B cell (primary cell): ENCODE results near the gene LIPA. TPM values are rescaled to one million over a fixed set of nuclear protein-coding genes. Genes with fewer than 3 reads are reported as not detected.

Experiments used
- ATAC-seq: fragments of 200-7000 bp; cut with Tn5 transposase; one replicate; pipeline ENCODE4 v1.10.0; 2021; ENCODE audit warnings: low read depth, mild to moderate bottlenecking, moderate number of reproducible peaks, moderate library complexity
- CTCF ChIA-PET: fragments of 350-600 bp; sonication (Branson Sonifier 250); formaldehyde crosslinking; loops from one replicate; lab custom pipeline; 2021; ENCODE audit warnings: antibody characterized with exemption, inconsistent platforms; lab: Charles Lee
- POLR2A ChIA-PET: fragments of 350-600 bp; sonication (Branson Sonifier 250); formaldehyde crosslinking; loops from one replicate; lab custom pipeline; 2021; ENCODE audit warnings: antibody characterized with exemption; lab: Charles Lee
- DNase-seq: peaks from one replicate; pipeline ENCODE4 v3.0.0; 2013
- H2AFZ ChIP-seq: 2 replicates; pipeline ENCODE4 v1.6.1; 2012; ENCODE audit warnings: mild to moderate bottlenecking, low read depth, low read length; ENCODE audit not compliant: insufficient read depth, poor library complexity, severe bottlenecking
- H3K27ac ChIP-seq, 2 donors: 1 replicate in 1 of 2; 2 replicates in 1 of 2; pipeline ENCODE4 v1.5.1; 2012 to 2013; ENCODE audit warnings: low read length in 2 of 2, mild to moderate bottlenecking in 2 of 2, moderate library complexity in 1 of 2
- H3K27me3 ChIP-seq, 4 experiments: fragments of 200-600 bp in 1 of 4; sonication (generic) in 1 of 4; replicated peaks in 1 of 4; 1 replicate in 2 of 4; 2 replicates in 2 of 4; pipeline versions ENCODE4 v1.6.1 to v1.7.0; 2013 to 2016; ENCODE audit warnings: low read length in 3 of 4, mild to moderate bottlenecking in 2 of 4, mixed read lengths in 1 of 4, moderate library complexity in 1 of 4; ENCODE audit not compliant: insufficient read depth in 4 of 4, control insufficient read depth in 3 of 4; ENCODE audit errors: control extremely low read depth in 1 of 4
- H3K36me3 ChIP-seq, 2 experiments: replicated peaks in 1 of 2; 1 replicate in 1 of 2; 2 replicates in 1 of 2; pipeline versions ENCODE4 v1.6.1 to v1.7.1; 2013; ENCODE audit warnings: low read length in 1 of 2; ENCODE audit not compliant: insufficient read depth in 2 of 2, control insufficient read depth in 1 of 2; ENCODE audit errors: control extremely low read depth in 1 of 2, extremely low read depth in 1 of 2
- H3K4me1 ChIP-seq, 2 donors: fragments of 200-600 bp in 1 of 2; sonication (generic) in 1 of 2; 1 replicate in 1 of 2; 2 replicates in 1 of 2; pipeline versions ENCODE4 v1.5.1 to v1.6.1; 2013 to 2017; ENCODE audit warnings: low read length in 2 of 2; ENCODE audit not compliant: control insufficient read depth in 2 of 2, insufficient read depth in 2 of 2
- H3K4me2 ChIP-seq: replicated peaks from 2 replicates; pipeline ENCODE3; 2012; ENCODE audit warnings: mild to moderate bottlenecking, low read depth, low read length; ENCODE audit not compliant: poor library complexity, severe bottlenecking
- H3K4me3 ChIP-seq, 5 experiments: fragments of 200-600 bp in 1 of 5; sonication (generic) in 1 of 5; 1 replicate in 3 of 5; 2 replicates in 2 of 5; pipeline versions ENCODE4 v1.5.1 to v1.7.0; 2011 to 2016; ENCODE audit warnings: low read length in 4 of 5, mild to moderate bottlenecking in 4 of 5, low read depth in 2 of 5, control low read depth in 1 of 5, moderate library complexity in 1 of 5; ENCODE audit not compliant: insufficient read depth in 1 of 5; ENCODE audit errors: control extremely low read depth in 1 of 5, extremely low read depth in 1 of 5
- H3K79me2 ChIP-seq: fragments of 200-600 bp; sonication (generic); one replicate; pipeline ENCODE4 v1.6.0; 2016; ENCODE audit warnings: low read length; ENCODE audit not compliant: control insufficient read depth, insufficient read depth
- H3K9ac ChIP-seq: fragments of 200-600 bp; sonication (generic); 2 replicates; pipeline ENCODE4 v1.6.1; 2017; ENCODE audit warnings: mild to moderate bottlenecking, low read length, moderate library complexity
- H3K9me3 ChIP-seq, 3 donors: one replicate each; pipeline versions ENCODE4 v1.6.1 to v1.7.1; 2013; ENCODE audit warnings: low read length in 2 of 3; ENCODE audit not compliant: control insufficient read depth in 2 of 3, insufficient read depth in 1 of 3; ENCODE audit errors: control extremely low read depth in 1 of 3
- H4K20me1 ChIP-seq: 2 replicates; pipeline ENCODE4 v1.6.0; 2012; ENCODE audit warnings: mild to moderate bottlenecking, low read length; ENCODE audit not compliant: insufficient read depth, control insufficient read depth, poor library complexity, severe bottlenecking
- H3K27ac Mint-ChIP-seq: one replicate; pipeline ENCODE4 v1.8.0; 2021; ENCODE audit warnings: mixed read lengths
- H3K27me3 Mint-ChIP-seq: one replicate; pipeline ENCODE4 v1.8.0; 2021; ENCODE audit warnings: mixed read lengths
- H3K4me1 Mint-ChIP-seq: one replicate; pipeline ENCODE4 v1.8.0; 2021; ENCODE audit warnings: mixed read lengths
- H3K4me3 Mint-ChIP-seq: one replicate; pipeline ENCODE4 v1.8.0; 2021; ENCODE audit warnings: mixed read lengths
- H3K9me3 Mint-ChIP-seq: one replicate; pipeline ENCODE4 v1.8.0; 2022; ENCODE audit warnings: mixed read lengths; ENCODE audit not compliant: insufficient read depth
- CTCF ChIP-seq: fragments of 200-600 bp; IDR thresholded peaks from one replicate; pipeline ENCODE4 v1.8.0; 2022; ENCODE audit warnings: antibody characterized with exemption, mild to moderate bottlenecking
- EZH2 ChIP-seq: IDR thresholded peaks from 2 replicates; pipeline ENCODE4 v1.6.1; 2012; ENCODE audit warnings: borderline replicate concordance, low read depth, mild to moderate bottlenecking, moderate library complexity, low read length; ENCODE audit not compliant: insufficient read depth, poor library complexity, severe bottlenecking
- WGBS: methylation state at CpG from one replicate; pipeline ENCODE4 v1.1.5; 2013; ENCODE audit warnings: missing lambda C conversion rate; ENCODE audit not compliant: insufficient coverage; 5-methylcytosine and 5-hydroxymethylcytosine counted together
- intact Hi-C: fragments of 100-400 bp; cut with micrococcal nuclease; formaldehyde crosslinking; loops from one replicate; pipeline ENCODE4 v1.10.0; 2022
- polyA plus RNA-seq: library from polyadenylated mRNA; depleted of rRNA; stranded (reverse); fragments of >200 nt; gene quantifications from 2 replicates; pipeline ENCODE4 v1.2.3, GENCODE V29; 2012
- total RNA-seq, 2 donors: library from RNA; stranded (reverse); fragments of 120-200 nt in 1 of 2; gene quantifications; 1 replicate in 1 of 2; 2 replicates in 1 of 2; pipeline versions ENCODE4 v1.2.3 to v1.2.4, GENCODE V29; 2013 to 2022

Gene LIPA
- total and polyA plus RNA-seq, 2 donors (not counting 1 experiment from before 2014, with no cell fraction given): 16.4 to 36.5 TPM

DNA sequence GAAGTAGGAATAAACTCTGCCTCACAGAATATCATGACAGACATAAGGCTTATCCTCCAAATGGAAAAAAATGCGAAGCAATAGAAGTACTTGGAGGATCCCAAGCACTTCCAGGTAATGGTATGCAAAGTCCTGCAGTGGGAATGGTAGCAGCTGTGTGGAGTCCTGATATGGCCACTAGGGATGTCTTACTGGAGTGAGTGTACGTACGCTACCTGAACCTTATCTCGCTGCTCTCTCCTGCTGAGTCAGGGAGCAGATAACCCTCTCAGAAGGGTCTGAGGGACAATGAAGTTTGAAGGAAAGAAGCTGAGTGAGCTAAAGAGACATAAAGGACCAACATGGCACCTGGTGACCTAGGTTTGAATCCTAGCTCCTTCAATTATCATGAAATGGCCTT lies 86.7 kb downstream of the LIPA start:
- CTCF ChIA-PET: interaction anchor here (2.0 kb wide), 1 partner anchor 230 kb away, joined by 5 read pairs; no protein-coding TSS in a partner anchor
- H3K4me2 ChIP-seq: no peak overlapping the region
- ATAC-seq (no peak), DNase-seq (no peak)
- peaks cover 15% of the 10 kb centered on the region for H3K4me1 Mint-ChIP-seq
- no peaks in the 10 kb centered on the region for H4K20me1 ChIP-seq
- no peak overlapping the region for H3K4me3 Mint-ChIP-seq
- no peaks in the 10 kb centered on the region for H3K9me3 ChIP-seq
- POLR2A ChIA-PET: no interaction called here
- H3K27ac Mint-ChIP-seq: no peak overlapping the region
- H2AFZ ChIP-seq: no peak overlapping the region
- no peaks in the 10 kb centered on the region for H3K9me3 Mint-ChIP-seq
- peaks cover 16% of the 10 kb centered on the region for H3K27me3 Mint-ChIP-seq
- H3K36me3 ChIP-seq: no peaks in the 10 kb centered on the region
- H3K79me2 ChIP-seq: no peaks in the 10 kb centered on the region
- H3K27ac ChIP-seq: no peak overlapping the region
- no peaks in the 10 kb centered on the region for H3K27me3 ChIP-seq
- no peak overlapping the region for H3K9ac ChIP-seq
- intact Hi-C loops: no loop called here
- H3K4me1 ChIP-seq: peaks cover 12 to 14% of the 10 kb centered on the region in 2 donors
- no peak overlapping the region for H3K4me3 ChIP-seq
- WGBS: 100% methylated on average over 4 of the region's 4 CpGs
- TF ChIP-seq CTCF (no peak), EZH2 (no peak)

- peak overlapping the region in 4 of 5 experiments; percentile 16 to 61 (median 27) for H3K4me3 ChIP-seq
Measured at GRCh38 chr10:89164080-89164479, 87.5 kb downstream of the LIPA start.

More at GRCh38 chr10:89164080-89164479, 87.5 kb downstream of the LIPA start:
- Mint-ChIP-seq H3K4me3 (peak overlapping the region; percentile 79), H3K27me3 (peaks cover 16% of the 10 kb centered on the region), H3K9me3 (no peaks in the 10 kb centered on the region), H3K27ac (peak overlapping the region; percentile 4), H3K4me1 (peaks cover 15% of the 10 kb centered on the region)
- intact Hi-C loops: no loop called here
- Histone ChIP-seq H3K36me3 (no peaks in the 10 kb centered on the region), H3K9me3 (peaks cover 0 to 1% (median 0%) of the 10 kb centered on the region in 3 donors), H3K4me2 (peak overlapping the region; percentile 69), H3K27me3 (no peaks in the 10 kb centered on the region), H3K27ac (peak overlapping the region in 1 of 2 donors; percentile 56), H3K79me2 (no peaks in the 10 kb centered on the region), H2AFZ (peak overlapping the region; percentile 70), H3K4me1 (peaks cover 12 to 14% of the 10 kb centered on the region in 2 donors), H4K20me1 (no peaks in the 10 kb centered on the region), H3K9ac (peak overlapping the region; percentile 64)
- ChIA-PET CTCF (interaction anchor here (1.1 to 2.3 kb wide), 3 partner anchors 12 to 230 kb away, joined by 3 to 7 read pairs (median 5); no protein-coding TSS in a partner anchor), POLR2A (no interaction called here)
- ATAC-seq (peak; percentile 31), DNase-seq (peak; percentile 17)
- WGBS: no CpG with 5 or more reads among the region's 3 CpGs
- no peak for TF ChIP-seq EZH2
- TF ChIP-seq CTCF: no peak
